ENCODE results near the gene PTPRD.

Gene PTPRD

DNA sequence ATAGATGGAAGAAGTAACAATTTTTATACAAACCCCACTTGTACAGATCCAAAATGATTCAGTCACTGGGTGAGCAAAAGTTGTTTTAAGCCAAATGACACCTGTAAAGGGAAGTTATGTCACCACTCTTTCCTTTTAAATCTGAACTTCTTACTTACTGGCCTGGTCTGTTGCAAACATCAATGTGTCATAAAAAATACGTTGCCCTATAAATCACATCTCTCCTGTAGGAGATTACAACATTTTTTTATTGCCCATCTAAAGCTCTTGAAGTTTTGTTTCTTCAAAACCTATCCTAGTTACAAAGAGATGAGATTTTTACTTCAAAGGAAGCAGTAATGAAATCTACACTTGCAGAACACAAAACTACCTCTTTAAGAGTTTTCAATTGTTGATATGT lies 1725.4 kb downstream of the PTPRD start:
- H4K20me1 ChIP-seq (ENCODE audit: low read depth, low read length): no peaks in the 10 kb centered on the region
- no peak overlapping the region for H3K4me2 ChIP-seq (ENCODE audit: low read depth, low read length, poor library complexity, severe bottlenecking)
- TF ChIP-seq, protein P1, sequence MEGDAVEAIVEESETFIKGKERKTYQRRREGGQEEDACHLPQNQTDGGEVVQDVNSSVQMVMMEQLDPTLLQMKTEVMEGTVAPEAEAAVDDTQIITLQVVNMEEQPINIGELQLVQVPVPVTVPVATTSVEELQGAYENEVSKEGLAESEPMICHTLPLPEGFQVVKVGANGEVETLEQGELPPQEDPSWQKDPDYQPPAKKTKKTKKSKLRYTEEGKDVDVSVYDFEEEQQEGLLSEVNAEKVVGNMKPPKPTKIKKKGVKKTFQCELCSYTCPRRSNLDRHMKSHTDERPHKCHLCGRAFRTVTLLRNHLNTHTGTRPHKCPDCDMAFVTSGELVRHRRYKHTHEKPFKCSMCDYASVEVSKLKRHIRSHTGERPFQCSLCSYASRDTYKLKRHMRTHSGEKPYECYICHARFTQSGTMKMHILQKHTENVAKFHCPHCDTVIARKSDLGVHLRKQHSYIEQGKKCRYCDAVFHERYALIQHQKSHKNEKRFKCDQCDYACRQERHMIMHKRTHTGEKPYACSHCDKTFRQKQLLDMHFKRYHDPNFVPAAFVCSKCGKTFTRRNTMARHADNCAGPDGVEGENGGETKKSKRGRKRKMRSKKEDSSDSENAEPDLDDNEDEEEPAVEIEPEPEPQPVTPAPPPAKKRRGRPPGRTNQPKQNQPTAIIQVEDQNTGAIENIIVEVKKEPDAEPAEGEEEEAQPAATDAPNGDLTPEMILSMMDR (IDR thresholded peaks at IDR 0.05; ENCODE audit: insufficient read depth, low read length, poor library complexity, severe bottlenecking): no peak
- no peak for TF ChIP-seq EZH2phosphoT487 (conservative IDR thresholded peaks at IDR 0.05; ENCODE audit: low read length)
- no peak overlapping the region for H2AFZ ChIP-seq (ENCODE audit: low read depth, low read length, severe bottlenecking)
- H3K79me2 ChIP-seq (ENCODE audit: insufficient read depth, low read length): no peaks in the 10 kb centered on the region
- H3F3A ChIP-seq (ENCODE audit: insufficient read depth): no peaks in the 10 kb centered on the region
- H3K9me2 ChIP-seq (replicated peaks; ENCODE audit: insufficient read depth, low read length): no peaks in the 10 kb centered on the region
- H3K27ac ChIP-seq (ENCODE audit: low read depth, low read length): no peak overlapping the region
- H3K27me3 ChIP-seq (ENCODE audit: low read length): 0 out of 2 replicates have a peak, but pooled peaks cover 3% of the 10 kb centered on the region
- H3K9ac ChIP-seq (ENCODE audit: low read length): no peak overlapping the region
- no peaks in the 10 kb centered on the region for H3K36me3 ChIP-seq (ENCODE audit: low read length)
- no peaks in the 10 kb centered on the region for H3K9me3 ChIP-seq (ENCODE audit: insufficient read depth, low read length)
- H3K4me3 ChIP-seq (ENCODE audit: insufficient read depth, low read length, poor library complexity, severe bottlenecking): no peak overlapping the region

DNA sequence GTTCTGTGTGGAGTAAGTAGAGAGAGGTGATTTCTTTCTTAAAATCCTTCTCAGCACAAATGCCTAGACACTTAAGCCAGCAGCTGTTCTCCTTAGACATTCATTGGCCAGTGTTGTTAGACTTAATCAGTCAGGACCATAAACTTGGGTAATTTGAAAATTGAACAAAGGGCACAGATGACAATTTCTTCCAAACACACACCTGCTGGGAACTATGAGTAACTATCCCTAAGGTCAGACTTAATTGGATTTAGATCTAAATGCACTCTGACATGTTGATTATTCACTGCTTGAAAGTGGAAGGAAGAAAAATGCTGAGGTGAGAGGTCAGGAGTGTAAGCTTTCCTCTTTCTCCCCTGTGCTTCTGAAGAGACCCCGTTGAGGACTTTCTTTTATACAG lies 1729.5 kb downstream of the PTPRD start:
- Histone ChIP-seq H3K4me3 (ENCODE audit: insufficient read depth, low read length, poor library complexity, severe bottlenecking) (no peak overlapping the region), H3K36me3 (ENCODE audit: low read length) (no peaks in the 10 kb centered on the region), H3K9me3 (ENCODE audit: insufficient read depth, low read length) (no peaks in the 10 kb centered on the region), H3K79me2 (ENCODE audit: insufficient read depth, low read length) (no peaks in the 10 kb centered on the region), H3F3A (ENCODE audit: insufficient read depth) (no peaks in the 10 kb centered on the region), H3K4me2 (ENCODE audit: low read depth, low read length, poor library complexity, severe bottlenecking) (no peak overlapping the region), H4K20me1 (ENCODE audit: low read depth, low read length) (no peaks in the 10 kb centered on the region), H3K27me3 (ENCODE audit: low read length) (no peaks in the 10 kb centered on the region), H2AFZ (ENCODE audit: low read depth, low read length, severe bottlenecking) (no peak overlapping the region), H3K9ac (ENCODE audit: low read length) (no peak overlapping the region), H3K9me2 (replicated peaks; ENCODE audit: insufficient read depth, low read length) (no peaks in the 10 kb centered on the region), H3K27ac (ENCODE audit: low read depth, low read length) (no peak overlapping the region)
- TF ChIP-seq, protein P1 (IDR thresholded peaks at IDR 0.05; ENCODE audit: insufficient read depth, low read length, poor library complexity, severe bottlenecking): no peak
- TF ChIP-seq EZH2phosphoT487 (conservative IDR thresholded peaks at IDR 0.05; ENCODE audit: low read length): no peak

DNA sequence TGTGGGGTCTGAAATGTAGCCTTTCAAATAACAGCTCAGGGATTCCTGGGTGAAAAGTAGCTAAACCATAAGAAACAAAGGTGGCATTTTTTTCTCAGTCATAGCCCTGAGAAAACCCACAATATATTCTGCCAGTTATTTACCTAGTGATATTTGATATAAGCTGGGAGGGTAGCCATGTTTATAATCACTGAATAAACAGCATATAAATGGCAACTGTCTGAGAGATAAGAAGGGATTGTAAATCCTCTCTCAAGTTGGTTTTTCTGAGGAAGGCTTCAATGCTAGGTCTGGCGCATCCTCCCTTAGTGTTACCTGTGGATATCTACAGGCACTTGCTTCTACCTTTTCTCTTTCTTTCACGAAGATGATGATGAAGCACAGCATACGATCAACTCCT lies 1732.7 kb downstream of the PTPRD start:
- Histone ChIP-seq H3K4me3 (ENCODE audit: insufficient read depth, low read length, poor library complexity, severe bottlenecking) (no peak overlapping the region), H3K36me3 (ENCODE audit: low read length) (no peaks in the 10 kb centered on the region), H3K27ac (ENCODE audit: low read depth, low read length) (no peak overlapping the region), H4K20me1 (ENCODE audit: low read depth, low read length) (no peaks in the 10 kb centered on the region), H3K9me3 (ENCODE audit: insufficient read depth, low read length) (no peaks in the 10 kb centered on the region), H3K9me2 (replicated peaks; ENCODE audit: insufficient read depth, low read length) (no peaks in the 10 kb centered on the region), H3K4me2 (ENCODE audit: low read depth, low read length, poor library complexity, severe bottlenecking) (no peak overlapping the region), H3K27me3 (ENCODE audit: low read length) (no peaks in the 10 kb centered on the region), H3K79me2 (ENCODE audit: insufficient read depth, low read length) (no peaks in the 10 kb centered on the region), H3F3A (ENCODE audit: insufficient read depth) (no peaks in the 10 kb centered on the region), H3K9ac (ENCODE audit: low read length) (no peak overlapping the region), H2AFZ (ENCODE audit: low read depth, low read length, severe bottlenecking) (no peak overlapping the region)
- TF ChIP-seq, protein P1 (IDR thresholded peaks at IDR 0.05; ENCODE audit: insufficient read depth, low read length, poor library complexity, severe bottlenecking): no peak
- TF ChIP-seq EZH2phosphoT487 (conservative IDR thresholded peaks at IDR 0.05; ENCODE audit: low read length): no peak
